GM18499 (cell line): Measurements from ENCODE around the gene HELZ.
"Not testable (repeated sequence)": the region's sequence is repeated elsewhere in the genome, so short reads cannot be mapped to it uniquely, and the experiment has no call there.

ENCODE experiments used
- ATAC-seq: cut with Tn5 transposase; IDR thresholded peaks from one replicate; pipeline ENCODE4 v1.9.1; 2021; ENCODE audit warnings: moderate number of reproducible peaks; ENCODE audit not compliant: insufficient read depth, unreplicated experiment

Gene HELZ

DNA sequence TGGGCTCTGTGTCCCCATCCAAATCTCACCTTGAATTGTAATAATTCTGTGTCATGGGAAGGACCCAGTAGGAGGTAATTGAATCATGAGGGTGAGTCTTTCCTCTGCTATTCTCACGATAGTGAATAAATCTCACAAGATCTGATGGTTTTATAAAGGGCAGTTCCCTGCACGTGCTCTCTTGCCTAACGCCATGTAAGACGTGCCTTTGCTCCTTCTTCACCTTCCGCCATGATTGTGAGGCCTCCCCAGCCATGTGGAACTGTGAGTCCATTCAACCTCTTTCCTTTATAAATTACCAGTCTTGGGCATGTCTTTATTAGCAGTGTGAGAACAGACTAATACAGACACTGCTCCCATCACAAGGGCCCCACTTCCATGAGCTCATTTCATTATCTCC, 203.9 kb downstream of the HELZ start:
- ATAC-seq = not testable (repeated sequence)

DNA sequence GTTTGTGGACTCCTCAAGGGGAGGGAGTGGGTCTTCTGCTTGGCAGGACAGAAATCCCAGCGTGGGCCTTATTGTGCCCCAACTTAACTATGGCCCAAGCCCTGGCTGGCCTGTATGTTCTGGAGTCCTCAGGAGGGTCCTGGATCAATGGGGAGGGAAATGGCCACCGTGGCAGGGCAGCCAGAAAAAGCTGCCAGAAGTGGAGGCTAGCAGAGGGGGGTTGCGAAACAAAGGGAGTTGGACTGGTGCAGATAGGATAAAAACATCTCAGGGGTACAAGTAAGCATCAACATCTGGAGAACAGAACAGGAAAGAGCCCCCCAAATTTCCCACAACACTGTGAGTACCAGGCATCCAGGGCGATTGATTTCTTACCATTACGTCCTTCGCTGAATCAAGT, 204.3 kb downstream of the HELZ start:
- no peak for ATAC-seq

- ATAC-seq = no peak
Measured at GRCh38 chr17:67038861-67039365, 206.1 kb downstream of the HELZ start.

- ATAC-seq = no peak
Measured at GRCh38 chr17:67035131-67036083, 209.6 kb downstream of the HELZ start.

GRCh38 chr17:67033613-67034012, 211.4 kb downstream of the HELZ start:
- ATAC-seq = no peak

DNA sequence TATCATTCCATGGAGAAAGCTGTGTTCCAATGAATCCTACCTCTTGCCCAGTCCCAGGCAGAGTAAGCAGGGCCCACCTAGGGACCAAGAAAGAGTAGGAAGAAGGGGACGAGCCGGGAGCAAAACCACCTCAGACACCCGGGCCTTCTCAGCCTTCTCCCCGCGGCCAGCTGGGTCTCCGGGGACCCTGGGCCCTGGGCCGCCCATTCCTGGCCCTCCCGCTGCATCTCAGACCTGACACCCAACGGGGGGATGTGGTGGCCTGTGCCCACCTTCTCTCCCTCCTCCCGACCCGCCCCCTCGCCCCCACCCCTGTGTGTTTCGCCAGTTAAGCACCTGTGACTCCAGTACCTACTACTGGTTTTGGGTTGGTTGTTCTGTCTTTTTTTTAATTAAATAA, 212.0 kb downstream of the HELZ start:
- ATAC-seq = no peak

GRCh38 chr17:67032382-67032781, 212.6 kb downstream of the HELZ start:
- no peak for ATAC-seq

DNA sequence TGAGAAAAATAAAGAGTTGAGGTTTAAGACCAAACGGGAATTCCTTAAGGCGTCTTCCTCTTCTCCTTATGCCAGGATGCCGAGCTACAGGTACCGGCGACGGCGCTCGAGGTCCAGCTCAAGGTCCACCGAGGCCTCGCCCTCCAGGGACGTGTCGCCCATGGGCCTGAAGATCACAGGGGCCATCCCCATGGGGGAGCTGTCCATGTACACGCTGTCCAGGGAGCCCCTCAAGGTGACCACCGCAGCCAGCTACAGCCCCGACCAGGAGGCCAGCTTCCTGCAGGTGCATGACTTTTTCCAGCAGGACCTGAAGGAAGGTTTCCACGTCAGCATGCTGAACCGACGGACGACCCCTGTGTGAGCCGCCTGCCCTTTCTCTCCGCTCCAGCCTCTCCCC, 214.4 kb downstream of the HELZ start:
- no peak for ATAC-seq

DNA sequence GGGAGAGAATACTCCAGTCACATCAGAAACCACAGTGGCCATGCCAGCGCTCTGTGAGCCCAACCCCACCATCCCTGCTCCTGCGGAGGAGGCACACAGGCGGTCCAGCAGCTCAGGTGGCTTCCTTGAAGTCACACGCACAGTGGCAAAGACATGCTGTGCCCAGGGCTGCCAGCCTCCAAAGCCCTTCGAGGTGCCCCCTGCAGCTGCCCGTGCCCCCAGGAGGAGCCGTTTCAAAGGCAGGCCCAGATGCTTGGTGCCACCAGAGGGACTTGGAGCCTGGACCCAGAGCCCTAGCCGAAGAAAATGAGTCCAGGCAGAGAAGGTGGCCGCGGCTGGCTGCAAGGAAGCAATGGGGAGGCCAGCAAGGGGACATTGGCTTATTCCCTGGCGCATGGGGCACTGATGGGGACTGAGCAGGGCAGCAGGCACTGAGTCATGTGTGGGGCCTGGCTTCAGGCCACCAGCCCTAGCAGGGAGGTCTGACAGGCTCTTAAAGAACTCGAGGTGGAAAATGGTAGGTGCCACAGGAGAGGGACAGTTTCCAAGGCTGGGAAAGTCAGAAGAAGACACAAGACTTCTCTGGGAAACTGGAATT, 217.9 kb downstream of the HELZ start:
- no peak for ATAC-seq

- no peak for ATAC-seq
Measured at GRCh38 chr17:67026341-67026740, 218.7 kb downstream of the HELZ start.

DNA sequence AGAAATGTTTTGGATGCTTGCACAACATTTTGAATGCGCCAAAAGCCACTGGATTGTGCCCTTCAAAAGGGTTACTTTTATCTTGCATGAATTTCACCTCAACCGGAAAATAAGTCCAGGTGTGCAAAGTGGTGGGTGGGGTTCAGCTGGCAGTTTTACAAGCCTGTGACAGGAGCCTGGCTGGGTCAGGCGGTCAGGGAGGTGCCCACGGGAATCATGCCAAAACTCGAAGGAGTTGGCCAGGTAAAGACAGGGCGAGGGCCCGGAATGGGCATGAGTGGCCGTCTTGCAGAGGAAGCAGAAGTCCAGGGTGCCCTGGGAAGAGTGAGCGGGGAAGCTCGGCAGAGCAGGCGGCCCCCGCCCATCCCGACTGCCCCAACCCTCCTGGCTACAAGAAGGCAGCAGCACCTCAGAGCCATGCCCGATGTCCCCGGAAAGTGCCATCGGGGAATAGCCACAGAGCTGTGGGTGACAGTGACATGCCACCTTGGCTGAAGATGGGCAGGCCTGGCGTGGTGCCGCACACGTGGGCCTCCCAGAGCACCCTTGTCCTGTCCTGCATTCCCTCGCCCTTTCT, 219.7 kb downstream of the HELZ start:
- no peak for ATAC-seq

DNA sequence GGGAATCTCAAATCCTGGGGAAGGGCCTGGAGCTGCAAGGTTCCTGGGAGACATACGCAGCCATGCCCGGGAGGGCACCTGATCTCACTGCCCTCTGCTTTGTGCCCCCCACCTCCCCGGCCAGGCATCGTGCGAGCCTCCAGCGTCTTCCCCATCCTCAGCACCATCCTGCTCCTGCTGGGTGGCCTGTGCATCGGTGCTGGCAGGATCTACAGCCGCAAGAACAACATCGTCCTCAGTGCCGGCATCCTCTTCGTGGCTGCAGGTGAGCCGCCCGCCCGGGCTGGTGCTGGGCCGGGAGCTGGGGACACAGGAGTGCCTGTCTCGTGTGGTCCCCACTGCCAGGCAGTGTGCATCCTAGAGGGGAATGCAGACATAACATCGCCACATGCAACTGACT, 220.3 kb downstream of the HELZ start:
- no peak for ATAC-seq

DNA sequence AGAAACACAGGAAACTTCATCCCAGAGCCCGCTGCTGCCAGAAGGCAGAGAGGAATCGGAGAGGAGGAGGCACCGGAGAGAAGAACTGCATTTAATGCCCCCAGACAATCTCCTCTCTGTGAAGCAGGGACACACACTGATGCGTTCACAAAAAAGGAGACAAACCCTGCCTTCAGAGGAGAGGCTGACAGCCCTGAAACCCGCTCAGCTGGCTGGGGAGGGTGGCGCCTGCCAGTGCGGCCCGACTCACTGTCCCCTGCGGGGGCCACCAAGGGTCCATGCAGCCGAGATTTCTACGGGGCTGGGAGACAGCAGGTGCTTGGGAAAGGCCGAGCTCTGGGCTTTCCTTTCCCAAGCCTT, 222.6 kb downstream of the HELZ start:
- no peak for ATAC-seq

GRCh38 chr17:67021743-67022450, 223.1 kb downstream of the HELZ start:
- ATAC-seq = no peak

GRCh38 chr17:67021196-67021595, 223.8 kb downstream of the HELZ start:
- no peak for ATAC-seq
